HEK293 (cell line): ENCODE measurements around the gene ITGA4.

ENCODE experiments used
- CTCF ChIA-PET: fragments of 350-600 bp; formaldehyde crosslinking; extraction: SDS; loops from one replicate; lab custom pipeline; 2021; ENCODE audit warnings: antibody characterized with exemption; lab: Yijun Ruan, JAX
- POLR2A ChIA-PET: fragments of 300-600 bp; formaldehyde crosslinking; extraction: SDS; loops from one replicate; lab custom pipeline; 2020; ENCODE audit warnings: antibody characterized with exemption, inconsistent platforms; lab: Yijun Ruan, JAX
- H3K27ac ChIP-seq: fragments of 200-500 bp; sonication (Bioruptor generic); 2 replicates; pipeline ENCODE4 v1.5.1; 2014; ENCODE audit warnings: low read depth, low read length, control low read depth, inconsistent platforms; ENCODE audit errors: extremely low read depth
- H3K36me3 ChIP-seq, 2 experiments: fragments of 200-500 bp in 1 of 2; sonication (Bioruptor generic) in 1 of 2; 1 replicate in 1 of 2; 2 replicates in 1 of 2; pipeline ENCODE4 v1.5.1; 2014 to 2017; ENCODE audit warnings: inconsistent platforms in 2 of 2, low read length in 2 of 2; ENCODE audit not compliant: control insufficient read depth in 2 of 2, insufficient read depth in 1 of 2
- H3K4me1 ChIP-seq: fragments of 200-500 bp; sonication (Bioruptor generic); 2 replicates; pipeline ENCODE4 v1.5.1; 2014; ENCODE audit warnings: mild to moderate bottlenecking, low read length, inconsistent platforms; ENCODE audit not compliant: control insufficient read depth, insufficient read depth
- H3K4me3 ChIP-seq: 2 replicates; pipeline ENCODE4 v1.5.1; 2011; ENCODE audit warnings: low read depth, mild to moderate bottlenecking, control low read depth, low read length, moderate library complexity
- H3K9me3 ChIP-seq: fragments of 200-500 bp; sonication (Bioruptor generic); 2 replicates; pipeline ENCODE4 v1.5.1; 2014; ENCODE audit warnings: low read depth, low read length, inconsistent platforms; ENCODE audit not compliant: control insufficient read depth, insufficient read depth
- HOXC10 ChIP-seq: sonication (generic); formaldehyde crosslinking; IDR thresholded peaks from 2 replicates; pipeline ENCODE4 v1.8.1; 2023; ENCODE audit warnings: mild to moderate bottlenecking, missing genetic modification reagents
- KLF16 ChIP-seq: fragments of 450-650 bp; formaldehyde crosslinking; IDR thresholded peaks from 2 replicates; pipeline ENCODE4 v1.5.1; 2017; ENCODE audit warnings: missing biosample characterization, missing genetic modification characterization
- KLF7 ChIP-seq: fragments of 450-650 bp; formaldehyde crosslinking; IDR thresholded peaks from 2 replicates; pipeline ENCODE4 v1.5.1; 2016; ENCODE audit warnings: missing biosample characterization, missing genetic modification characterization, borderline replicate concordance
- KLF9 ChIP-seq: fragments of 450-650 bp; formaldehyde crosslinking; IDR thresholded peaks from 2 replicates; pipeline ENCODE4 v1.5.1; 2016; ENCODE audit warnings: missing biosample characterization, missing genetic modification characterization, low read depth
- REPIN1 ChIP-seq: fragments of 450-650 bp; formaldehyde crosslinking; IDR thresholded peaks from 2 replicates; pipeline ENCODE4 v1.5.1; 2017; ENCODE audit warnings: missing biosample characterization, missing genetic modification characterization, low read depth
- SALL2 ChIP-seq: fragments of 450-650 bp; formaldehyde crosslinking; IDR thresholded peaks from 2 replicates; pipeline ENCODE4 v1.5.0; 2017; ENCODE audit warnings: missing biosample characterization, mild to moderate bottlenecking, missing genetic modification characterization, borderline replicate concordance
- SCRT2 ChIP-seq: fragments of 450-650 bp; formaldehyde crosslinking; IDR thresholded peaks from 2 replicates; pipeline ENCODE4 v1.5.1; 2016; ENCODE audit warnings: missing biosample characterization, missing genetic modification characterization
- YY1 ChIP-seq: fragments of 450-650 bp; formaldehyde crosslinking; IDR thresholded peaks from 2 replicates; pipeline ENCODE4 v1.5.1; 2018; ENCODE audit warnings: missing biosample characterization, missing genetic modification characterization
- ZBTB17 ChIP-seq: fragments of 450-650 bp; formaldehyde crosslinking; IDR thresholded peaks from 2 replicates; pipeline ENCODE4 v1.5.1; 2016; ENCODE audit warnings: missing biosample characterization, missing genetic modification characterization
- ZEB2 ChIP-seq: fragments of 450-650 bp; formaldehyde crosslinking; IDR thresholded peaks from 2 replicates; pipeline ENCODE4 v1.5.1; 2016; ENCODE audit warnings: missing biosample characterization, missing genetic modification characterization
- ZNF184 ChIP-seq: fragments of 450-650 bp; IDR thresholded peaks from 2 replicates; pipeline ENCODE4 v1.5.1; 2018; ENCODE audit warnings: missing biosample characterization, mild to moderate bottlenecking, missing genetic modification characterization
- ZNF391 ChIP-seq: fragments of 450-650 bp; formaldehyde crosslinking; IDR thresholded peaks from 2 replicates; pipeline ENCODE4 v1.5.1; 2016; ENCODE audit warnings: low read depth, missing biosample characterization, missing genetic modification characterization, borderline replicate concordance
- ZNF561 ChIP-seq: fragments of 450-650 bp; IDR thresholded peaks from 2 replicates; pipeline ENCODE4 v1.5.1; 2018; ENCODE audit warnings: missing biosample characterization, missing genetic modification characterization, borderline replicate concordance
- ZNF677 ChIP-seq: fragments of 450-650 bp; IDR thresholded peaks from 2 replicates; pipeline ENCODE4 v1.5.0; 2018; ENCODE audit warnings: missing biosample characterization, mild to moderate bottlenecking, missing genetic modification characterization, moderate library complexity
- ZNF776 ChIP-seq: fragments of 450-650 bp; formaldehyde crosslinking; IDR thresholded peaks from 2 replicates; pipeline ENCODE4 v1.5.0; 2017; ENCODE audit warnings: missing biosample characterization, missing genetic modification characterization, borderline replicate concordance
- ZSCAN30 ChIP-seq: fragments of 450-650 bp; IDR thresholded peaks from 2 replicates; pipeline ENCODE4 v1.5.1; 2018; ENCODE audit warnings: missing biosample characterization, mild to moderate bottlenecking, missing genetic modification characterization, moderate library complexity
- ZXDB ChIP-seq: fragments of 450-650 bp; formaldehyde crosslinking; IDR thresholded peaks from 2 replicates; pipeline ENCODE4 v1.5.1; 2016; ENCODE audit warnings: missing biosample characterization, missing genetic modification characterization
- TF ChIP-seq, protein P1 (sequence below): fragments of 450-650 bp; formaldehyde crosslinking; IDR thresholded peaks from 2 replicates; pipeline ENCODE4 v1.5.1; 2016; ENCODE audit warnings: missing biosample characterization, missing genetic modification characterization, low read depth
- TF ChIP-seq, protein P2 (sequence below): fragments of 450-650 bp; formaldehyde crosslinking; IDR thresholded peaks from 2 replicates; pipeline ENCODE4 v1.5.1; 2016; ENCODE audit warnings: missing biosample characterization, missing genetic modification characterization
- TF ChIP-seq, protein P3 (sequence below): fragments of 450-650 bp; formaldehyde crosslinking; IDR thresholded peaks from 2 replicates; pipeline ENCODE4 v1.5.1; 2017; ENCODE audit warnings: missing biosample characterization, missing genetic modification characterization
- TF ChIP-seq, protein P4 (sequence below): fragments of 450-650 bp; IDR thresholded peaks from 2 replicates; pipeline ENCODE4 v1.5.1; 2018; ENCODE audit warnings: missing biosample characterization, missing genetic modification characterization
- TF ChIP-seq, protein P5 (sequence below): fragments of 450-650 bp; formaldehyde crosslinking; IDR thresholded peaks from 2 replicates; pipeline ENCODE4 v1.5.1; 2017; ENCODE audit warnings: missing biosample characterization, missing genetic modification characterization
- TF ChIP-seq, protein P6 (sequence below): fragments of 450-650 bp; formaldehyde crosslinking; IDR thresholded peaks from 2 replicates; pipeline ENCODE4 v1.5.1; 2016; ENCODE audit warnings: missing biosample characterization, missing genetic modification characterization

ITGA4 gene

DNA sequence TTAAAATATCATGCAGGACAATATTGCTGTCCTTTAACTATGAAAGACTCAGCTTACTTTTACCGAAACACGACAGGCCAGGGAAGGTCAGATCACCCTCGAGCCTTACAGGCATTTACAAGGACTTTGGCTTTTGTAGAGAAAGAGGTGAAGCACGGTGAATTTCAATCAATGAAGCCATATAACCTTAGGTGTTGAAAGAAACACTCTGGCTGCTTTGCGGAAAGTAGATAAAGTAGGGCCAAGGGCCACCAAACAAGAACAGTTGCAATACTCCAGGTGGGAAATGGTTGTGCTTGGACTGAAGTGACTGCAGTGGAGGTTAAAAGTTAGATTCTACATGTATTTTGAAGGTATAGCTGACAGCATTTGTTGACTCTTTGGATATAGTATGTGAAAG, 119.2 kb downstream of the ITGA4 start:
- no peak for TF ChIP-seq HOXC10
- TF ChIP-seq ZBTB17 (tag by site-specific recombination) = no peak
- no peak for TF ChIP-seq ZNF677 (tag by site-specific recombination)
- CTCF ChIA-PET = interaction anchor here (2.5 kb wide), 1 partner anchor 139 kb away, joined by 13 read pairs; no protein-coding TSS in a partner anchor
- Histone ChIP-seq H3K27ac (no peak overlapping the region), H3K4me3 (no peak overlapping the region), H3K36me3 (no peaks in the 10 kb centered on the region), H3K4me1 (peaks cover 14% of the 10 kb centered on the region), H3K9me3 (no peaks in the 10 kb centered on the region)
- POLR2A ChIA-PET = no interaction called here

DNA sequence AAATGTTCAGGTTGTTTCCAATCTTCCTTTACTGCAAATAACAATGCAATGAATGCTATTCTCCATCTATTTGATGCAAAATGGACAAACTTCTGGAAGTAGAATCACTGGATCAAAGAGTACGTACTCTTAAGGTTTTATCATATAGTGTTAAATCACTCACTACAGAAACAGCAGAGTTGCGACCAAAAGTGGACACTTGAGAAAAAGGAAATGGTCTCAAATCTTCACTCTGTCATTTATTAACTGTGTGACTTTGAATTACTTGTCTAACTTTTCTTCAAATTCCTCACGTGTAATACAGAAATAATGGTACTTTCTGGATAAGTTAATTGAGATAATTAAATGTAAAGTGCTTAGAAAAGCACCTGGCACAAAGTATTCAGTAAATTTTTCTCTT, 121.6 kb downstream of the ITGA4 start:
- H3K4me3 ChIP-seq = no peak overlapping the region
- no peak overlapping the region for H3K27ac ChIP-seq
- H3K9me3 ChIP-seq = no peaks in the 10 kb centered on the region
- H3K4me1 ChIP-seq = peaks cover 11% of the 10 kb centered on the region
- CTCF ChIA-PET = interaction anchor here (0.6 to 0.8 kb wide), 2 partner anchors 136 to 1830 kb away, joined by 3 to 4 read pairs; no protein-coding TSS in a partner anchor
- POLR2A ChIA-PET = no interaction called here
- no peak for TF ChIP-seq SCRT2 (tag by site-specific recombination)
- TF ChIP-seq, protein P1, sequence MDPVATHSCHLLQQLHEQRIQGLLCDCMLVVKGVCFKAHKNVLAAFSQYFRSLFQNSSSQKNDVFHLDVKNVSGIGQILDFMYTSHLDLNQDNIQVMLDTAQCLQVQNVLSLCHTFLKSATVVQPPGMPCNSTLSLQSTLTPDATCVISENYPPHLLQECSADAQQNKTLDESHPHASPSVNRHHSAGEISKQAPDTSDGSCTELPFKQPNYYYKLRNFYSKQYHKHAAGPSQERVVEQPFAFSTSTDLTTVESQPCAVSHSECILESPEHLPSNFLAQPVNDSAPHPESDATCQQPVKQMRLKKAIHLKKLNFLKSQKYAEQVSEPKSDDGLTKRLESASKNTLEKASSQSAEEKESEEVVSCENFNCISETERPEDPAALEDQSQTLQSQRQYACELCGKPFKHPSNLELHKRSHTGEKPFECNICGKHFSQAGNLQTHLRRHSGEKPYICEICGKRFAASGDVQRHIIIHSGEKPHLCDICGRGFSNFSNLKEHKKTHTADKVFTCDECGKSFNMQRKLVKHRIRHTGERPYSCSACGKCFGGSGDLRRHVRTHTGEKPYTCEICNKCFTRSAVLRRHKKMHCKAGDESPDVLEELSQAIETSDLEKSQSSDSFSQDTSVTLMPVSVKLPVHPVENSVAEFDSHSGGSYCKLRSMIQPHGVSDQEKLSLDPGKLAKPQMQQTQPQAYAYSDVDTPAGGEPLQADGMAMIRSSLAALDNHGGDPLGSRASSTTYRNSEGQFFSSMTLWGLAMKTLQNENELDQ = no peak
- no peak for TF ChIP-seq ZXDB
- no peak for TF ChIP-seq ZSCAN30 (tag by site-specific recombination)
- TF ChIP-seq ZNF776 (tag by site-specific recombination) = no peak
- TF ChIP-seq ZNF391 (tag by site-specific recombination) = no peak
- TF ChIP-seq, protein P2, sequence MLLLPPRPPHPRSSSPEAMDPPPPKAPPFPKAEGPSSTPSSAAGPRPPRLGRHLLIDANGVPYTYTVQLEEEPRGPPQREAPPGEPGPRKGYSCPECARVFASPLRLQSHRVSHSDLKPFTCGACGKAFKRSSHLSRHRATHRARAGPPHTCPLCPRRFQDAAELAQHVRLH (tag by site-specific recombination) = no peak
- TF ChIP-seq SALL2 = no peak
- no peak for TF ChIP-seq KLF16 (tag by site-specific recombination)
- TF ChIP-seq ZNF561 = no peak
- no peak for TF ChIP-seq ZEB2
- TF ChIP-seq, protein P3, sequence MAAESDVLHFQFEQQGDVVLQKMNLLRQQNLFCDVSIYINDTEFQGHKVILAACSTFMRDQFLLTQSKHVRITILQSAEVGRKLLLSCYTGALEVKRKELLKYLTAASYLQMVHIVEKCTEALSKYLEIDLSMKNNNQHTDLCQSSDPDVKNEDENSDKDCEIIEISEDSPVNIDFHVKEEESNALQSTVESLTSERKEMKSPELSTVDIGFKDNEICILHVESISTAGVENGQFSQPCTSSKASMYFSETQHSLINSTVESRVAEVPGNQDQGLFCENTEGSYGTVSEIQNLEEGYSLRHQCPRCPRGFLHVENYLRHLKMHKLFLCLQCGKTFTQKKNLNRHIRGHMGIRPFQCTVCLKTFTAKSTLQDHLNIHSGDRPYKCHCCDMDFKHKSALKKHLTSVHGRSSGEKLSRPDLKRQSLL = no peak
- TF ChIP-seq, protein P4, sequence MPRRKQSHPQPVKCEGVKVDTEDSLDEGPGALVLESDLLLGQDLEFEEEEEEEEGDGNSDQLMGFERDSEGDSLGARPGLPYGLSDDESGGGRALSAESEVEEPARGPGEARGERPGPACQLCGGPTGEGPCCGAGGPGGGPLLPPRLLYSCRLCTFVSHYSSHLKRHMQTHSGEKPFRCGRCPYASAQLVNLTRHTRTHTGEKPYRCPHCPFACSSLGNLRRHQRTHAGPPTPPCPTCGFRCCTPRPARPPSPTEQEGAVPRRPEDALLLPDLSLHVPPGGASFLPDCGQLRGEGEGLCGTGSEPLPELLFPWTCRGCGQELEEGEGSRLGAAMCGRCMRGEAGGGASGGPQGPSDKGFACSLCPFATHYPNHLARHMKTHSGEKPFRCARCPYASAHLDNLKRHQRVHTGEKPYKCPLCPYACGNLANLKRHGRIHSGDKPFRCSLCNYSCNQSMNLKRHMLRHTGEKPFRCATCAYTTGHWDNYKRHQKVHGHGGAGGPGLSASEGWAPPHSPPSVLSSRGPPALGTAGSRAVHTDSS (tag by site-specific recombination) = no peak
- no peak for TF ChIP-seq ZNF184 (tag by site-specific recombination)
- no peak for TF ChIP-seq REPIN1 (tag by site-specific recombination)
- H3K36me3 ChIP-seq = no peaks in the 10 kb centered on the region

GRCh38 chr2:181581534-181581933, 124.3 kb downstream of the ITGA4 start:
- POLR2A ChIA-PET = no interaction called here
- H3K4me3 ChIP-seq = no peak overlapping the region
- no peaks in the 10 kb centered on the region for H3K9me3 ChIP-seq
- CTCF ChIA-PET = interaction anchor here (0.8 kb wide), 1 partner anchor 134 kb away, joined by 3 read pairs; no protein-coding TSS in a partner anchor
- H3K27ac ChIP-seq = no peak overlapping the region
- H3K36me3 ChIP-seq = no peaks in the 10 kb centered on the region
- H3K4me1 ChIP-seq = peaks cover 3% of the 10 kb centered on the region; the same call in 1 of the 2 replicates
- TF ChIP-seq KLF7 (tag by site-specific recombination) = no peak
- TF ChIP-seq KLF9 (tag by site-specific recombination) = no peak
- no peak for TF ChIP-seq YY1 (tag by site-specific recombination)
- TF ChIP-seq, protein P4 (tag by site-specific recombination) = no peak
- TF ChIP-seq, protein P5, sequence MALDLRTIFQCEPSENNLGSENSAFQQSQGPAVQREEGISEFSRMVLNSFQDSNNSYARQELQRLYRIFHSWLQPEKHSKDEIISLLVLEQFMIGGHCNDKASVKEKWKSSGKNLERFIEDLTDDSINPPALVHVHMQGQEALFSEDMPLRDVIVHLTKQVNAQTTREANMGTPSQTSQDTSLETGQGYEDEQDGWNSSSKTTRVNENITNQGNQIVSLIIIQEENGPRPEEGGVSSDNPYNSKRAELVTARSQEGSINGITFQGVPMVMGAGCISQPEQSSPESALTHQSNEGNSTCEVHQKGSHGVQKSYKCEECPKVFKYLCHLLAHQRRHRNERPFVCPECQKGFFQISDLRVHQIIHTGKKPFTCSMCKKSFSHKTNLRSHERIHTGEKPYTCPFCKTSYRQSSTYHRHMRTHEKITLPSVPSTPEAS = no peak
- TF ChIP-seq, protein P6, sequence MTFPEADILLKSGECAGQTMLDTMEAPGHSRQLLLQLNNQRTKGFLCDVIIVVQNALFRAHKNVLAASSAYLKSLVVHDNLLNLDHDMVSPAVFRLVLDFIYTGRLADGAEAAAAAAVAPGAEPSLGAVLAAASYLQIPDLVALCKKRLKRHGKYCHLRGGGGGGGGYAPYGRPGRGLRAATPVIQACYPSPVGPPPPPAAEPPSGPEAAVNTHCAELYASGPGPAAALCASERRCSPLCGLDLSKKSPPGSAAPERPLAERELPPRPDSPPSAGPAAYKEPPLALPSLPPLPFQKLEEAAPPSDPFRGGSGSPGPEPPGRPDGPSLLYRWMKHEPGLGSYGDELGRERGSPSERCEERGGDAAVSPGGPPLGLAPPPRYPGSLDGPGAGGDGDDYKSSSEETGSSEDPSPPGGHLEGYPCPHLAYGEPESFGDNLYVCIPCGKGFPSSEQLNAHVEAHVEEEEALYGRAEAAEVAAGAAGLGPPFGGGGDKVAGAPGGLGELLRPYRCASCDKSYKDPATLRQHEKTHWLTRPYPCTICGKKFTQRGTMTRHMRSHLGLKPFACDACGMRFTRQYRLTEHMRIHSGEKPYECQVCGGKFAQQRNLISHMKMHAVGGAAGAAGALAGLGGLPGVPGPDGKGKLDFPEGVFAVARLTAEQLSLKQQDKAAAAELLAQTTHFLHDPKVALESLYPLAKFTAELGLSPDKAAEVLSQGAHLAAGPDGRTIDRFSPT = no peak
